Panc1 (cell line): ENCODE results near the gene MYO1F.

Experiments used
- POLR2AphosphoS5 ChIP-seq: IDR thresholded peaks from 2 replicates; pipeline ENCODE4 v1.6.1; 2012; ENCODE audit warnings: mild to moderate bottlenecking, low read depth, low read length, moderate library complexity
- SIN3A ChIP-seq: IDR thresholded peaks from 2 replicates; pipeline ENCODE4 v1.6.1; 2012; ENCODE audit warnings: low read depth, mild to moderate bottlenecking, low read length, moderate library complexity, borderline replicate concordance; ENCODE audit not compliant: insufficient read depth
- TF ChIP-seq, protein P1 (sequence below): fragments of 450-650 bp; IDR thresholded peaks from 2 replicates; pipeline ENCODE4 v1.5.1; 2017; ENCODE audit warnings: mild to moderate bottlenecking

DNA sequence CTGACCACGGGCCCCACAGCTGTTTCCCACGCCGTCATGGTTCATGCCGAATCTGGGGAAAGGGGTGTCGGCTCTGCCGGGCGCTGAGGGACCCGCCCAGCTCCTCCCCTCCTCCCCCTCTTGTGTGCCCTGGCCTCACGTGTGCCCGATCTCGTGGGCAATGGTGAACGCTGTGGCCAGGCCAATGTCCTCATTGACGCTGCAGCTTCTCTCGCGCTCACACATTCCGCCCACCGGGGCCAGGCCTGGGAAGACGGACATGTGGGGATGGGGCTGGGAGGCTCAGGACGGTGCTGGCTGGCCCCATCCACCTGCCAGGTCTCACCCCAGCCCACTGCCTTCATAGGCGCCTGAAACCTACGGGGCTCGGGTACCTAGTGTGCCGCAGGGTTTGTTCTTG, 18.9 kb upstream of the MYO1F start:
- TF ChIP-seq, protein P1, sequence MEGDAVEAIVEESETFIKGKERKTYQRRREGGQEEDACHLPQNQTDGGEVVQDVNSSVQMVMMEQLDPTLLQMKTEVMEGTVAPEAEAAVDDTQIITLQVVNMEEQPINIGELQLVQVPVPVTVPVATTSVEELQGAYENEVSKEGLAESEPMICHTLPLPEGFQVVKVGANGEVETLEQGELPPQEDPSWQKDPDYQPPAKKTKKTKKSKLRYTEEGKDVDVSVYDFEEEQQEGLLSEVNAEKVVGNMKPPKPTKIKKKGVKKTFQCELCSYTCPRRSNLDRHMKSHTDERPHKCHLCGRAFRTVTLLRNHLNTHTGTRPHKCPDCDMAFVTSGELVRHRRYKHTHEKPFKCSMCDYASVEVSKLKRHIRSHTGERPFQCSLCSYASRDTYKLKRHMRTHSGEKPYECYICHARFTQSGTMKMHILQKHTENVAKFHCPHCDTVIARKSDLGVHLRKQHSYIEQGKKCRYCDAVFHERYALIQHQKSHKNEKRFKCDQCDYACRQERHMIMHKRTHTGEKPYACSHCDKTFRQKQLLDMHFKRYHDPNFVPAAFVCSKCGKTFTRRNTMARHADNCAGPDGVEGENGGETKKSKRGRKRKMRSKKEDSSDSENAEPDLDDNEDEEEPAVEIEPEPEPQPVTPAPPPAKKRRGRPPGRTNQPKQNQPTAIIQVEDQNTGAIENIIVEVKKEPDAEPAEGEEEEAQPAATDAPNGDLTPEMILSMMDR: no peak
- TF ChIP-seq SIN3A (no peak), POLR2AphosphoS5 (no peak)
